Peyer's patch (tissue), 4 donors: ENCODE measurements around the gene USP47.

ENCODE experiments used
- CTCF ChIP-seq, 6 experiments: fragments of 450-650 bp in 4 of 6; fragments of 200-600 bp in 2 of 6; sonication (generic) in 1 of 6; IDR thresholded peaks; one replicate each; pipeline ENCODE4 v1.5.1; 2017 to 2019; ENCODE audit warnings: antibody characterized with exemption in 6 of 6, mild to moderate bottlenecking in 3 of 6, moderate library complexity in 1 of 6
- POLR2A ChIP-seq, 2 donors: fragments of 450-650 bp; IDR thresholded peaks; one replicate each; pipeline ENCODE4 v1.5.1; 2017; ENCODE audit warnings: antibody characterized with exemption in 2 of 2, mild to moderate bottlenecking in 2 of 2, moderate library complexity in 2 of 2

GRCh38 chr11:11972730-11973341, 131.1 kb downstream of the USP47 start:
- TF ChIP-seq CTCF (IDR thresholded peaks at IDR 0.05) (no peak), POLR2A (IDR thresholded peaks at IDR 0.05) (no peak)
